ENCODE results near the gene ALDH8A1.

ALDH8A1 gene

GRCh38 chr6:134949927-134950326, at the start of gene ALDH8A1:
ALDH8A1 (minus strand) TSS chr6:134950101; CDS start chr6:134950053, 48 bp downstream.
- no peak for TF ChIP-seq CTCF (IDR thresholded peaks at IDR 0.05; ENCODE audit: poor library complexity, severe bottlenecking)
- DNase-seq (ENCODE audit: low spot score) (no peak), ATAC-seq (ENCODE audit: low read depth) (no peak)
- no peaks in the 10 kb centered on the region for H3K27me3 ChIP-seq (ENCODE audit: insufficient read depth, poor library complexity, severe bottlenecking)
- H3K9me3 ChIP-seq (ENCODE audit: severe bottlenecking) = no peaks in the 10 kb centered on the region
- H3K4me3 ChIP-seq (ENCODE audit: severe bottlenecking) = no peak within 1 kb of the TSS
- H3K27ac ChIP-seq (ENCODE audit: poor library complexity, severe bottlenecking) = no peak within 1 kb of the TSS
- H3K4me1 ChIP-seq (ENCODE audit: insufficient read depth, poor library complexity, severe bottlenecking) = no peaks in the 10 kb centered on the region
- H3K36me3 ChIP-seq (ENCODE audit: low read depth) = no peaks in the 10 kb centered on the region

- Histone ChIP-seq H3K9me3 (ENCODE audit: severe bottlenecking) (no peaks in the 10 kb centered on the region), H3K4me3 (ENCODE audit: severe bottlenecking) (no peak overlapping the region), H3K27me3 (ENCODE audit: insufficient read depth, poor library complexity, severe bottlenecking) (no peaks in the 10 kb centered on the region), H3K36me3 (ENCODE audit: low read depth) (peaks cover 60% of the 10 kb centered on the region), H3K4me1 (ENCODE audit: insufficient read depth, poor library complexity, severe bottlenecking) (no peaks in the 10 kb centered on the region), H3K27ac (ENCODE audit: poor library complexity, severe bottlenecking) (no peak overlapping the region)
- ATAC-seq (ENCODE audit: low read depth) = no peak
- TF ChIP-seq CTCF (IDR thresholded peaks at IDR 0.05; ENCODE audit: poor library complexity, severe bottlenecking) = no peak
- DNase-seq (ENCODE audit: low spot score) = no peak
Observed at GRCh38 chr6:134999107-134999506, 49.2 kb upstream of the ALDH8A1 start.

GRCh38 chr6:134997133-134997995, 47.5 kb upstream of the ALDH8A1 start:
- Histone ChIP-seq H3K4me1 (ENCODE audit: insufficient read depth, poor library complexity, severe bottlenecking) (no peaks in the 10 kb centered on the region), H3K27me3 (ENCODE audit: insufficient read depth, poor library complexity, severe bottlenecking) (no peaks in the 10 kb centered on the region), H3K36me3 (ENCODE audit: low read depth) (peaks cover 75% of the 10 kb centered on the region), H3K4me3 (ENCODE audit: severe bottlenecking) (no peak overlapping the region), H3K27ac (ENCODE audit: poor library complexity, severe bottlenecking) (no peak overlapping the region), H3K9me3 (ENCODE audit: severe bottlenecking) (no peaks in the 10 kb centered on the region)
- no peak for ATAC-seq (ENCODE audit: low read depth)
- no peak for TF ChIP-seq CTCF (IDR thresholded peaks at IDR 0.05; ENCODE audit: poor library complexity, severe bottlenecking)
- no peak for DNase-seq (ENCODE audit: low spot score)

GRCh38 chr6:134995536-134995935, 45.6 kb upstream of the ALDH8A1 start:
- Histone ChIP-seq H3K36me3 (ENCODE audit: low read depth) (peaks cover 69% of the 10 kb centered on the region), H3K9me3 (ENCODE audit: severe bottlenecking) (no peaks in the 10 kb centered on the region), H3K27ac (ENCODE audit: poor library complexity, severe bottlenecking) (no peak overlapping the region), H3K27me3 (ENCODE audit: insufficient read depth, poor library complexity, severe bottlenecking) (no peaks in the 10 kb centered on the region), H3K4me3 (ENCODE audit: severe bottlenecking) (no peak overlapping the region), H3K4me1 (ENCODE audit: insufficient read depth, poor library complexity, severe bottlenecking) (no peaks in the 10 kb centered on the region)
- ATAC-seq (ENCODE audit: low read depth) = no peak
- TF ChIP-seq CTCF (IDR thresholded peaks at IDR 0.05; ENCODE audit: poor library complexity, severe bottlenecking) = no peak
- DNase-seq (ENCODE audit: low spot score) = no peak

GRCh38 chr6:134994431-134994830, 44.5 kb upstream of the ALDH8A1 start:
- Histone ChIP-seq H3K27me3 (ENCODE audit: insufficient read depth, poor library complexity, severe bottlenecking) (no peaks in the 10 kb centered on the region), H3K36me3 (ENCODE audit: low read depth) (peaks cover 75% of the 10 kb centered on the region), H3K9me3 (ENCODE audit: severe bottlenecking) (no peaks in the 10 kb centered on the region), H3K4me3 (ENCODE audit: severe bottlenecking) (no peak overlapping the region), H3K4me1 (ENCODE audit: insufficient read depth, poor library complexity, severe bottlenecking) (no peaks in the 10 kb centered on the region), H3K27ac (ENCODE audit: poor library complexity, severe bottlenecking) (no peak overlapping the region)
- DNase-seq (ENCODE audit: low spot score) = no peak
- ATAC-seq (ENCODE audit: low read depth) = no peak
- TF ChIP-seq CTCF (IDR thresholded peaks at IDR 0.05; ENCODE audit: poor library complexity, severe bottlenecking) = no peak

Data from RWPE2 (cell line).